HepG2 (cell line): Measurements from ENCODE around the gene RNASE3. TPM values are rescaled to one million over a fixed set of nuclear protein-coding genes. Genes with fewer than 3 reads are reported as not detected.
"Not testable (repeated sequence)": the region's sequence is repeated elsewhere in the genome, so short reads cannot be mapped to it uniquely, and the experiment has no call there.

Experiments used
- ATAC-seq: fragments of 200-7000 bp; cut with Tn5 transposase; 3 replicates; pipeline ENCODE4 v1.9.1; 2020; ENCODE audit warnings: mild to moderate bottlenecking, moderate library complexity
- Bru-seq: library from RNA; stranded (reverse); fragments of 400-500 nt; gene quantifications from one replicate; lab custom pipeline; 2021; lab: Mats Ljungman, UMichigan
- BruChase-seq, 2 experiments: library from RNA; stranded (reverse); fragments of 400-500 nt; gene quantifications; one replicate each; lab custom pipeline; 2021; lab: Mats Ljungman, UMichigan
- BruUV-seq: library from RNA; stranded (reverse); fragments of 400-500 nt; replicated peaks from 2 replicates; lab custom pipeline; 2021; lab: Mats Ljungman, UMichigan
- CTCF ChIA-PET: fragments of 300-600 bp; formaldehyde crosslinking; extraction: SDS; loops from one replicate; lab custom pipeline; 2021; ENCODE audit warnings: low total read pairs, inconsistent platforms, low intra/inter-chr PET ratio; lab: Yijun Ruan, JAX
- POLR2A ChIA-PET: fragments of 350-600 bp; sonication (Branson Sonifier 250); formaldehyde crosslinking; loops from one replicate; lab custom pipeline; 2020; ENCODE audit warnings: antibody characterized with exemption, inconsistent platforms; lab: Yijun Ruan, JAX
- DNase-seq: peaks from one replicate; pipeline ENCODE4 v3.0.0-alpha.2; 2015; ENCODE audit warnings: low spot score
- FAIRE-seq: peaks from 3 replicates; lab custom pipeline; 2011; peaks lifted over from hg19 to GRCh38; lab: Jason Lieb, UNC
- H2AFZ ChIP-seq: one replicate; pipeline ENCODE4 v1.6.1; 2011; ENCODE audit warnings: low read length, inconsistent platforms
- H3K27ac ChIP-seq: fragments of 300-600 bp; 3 replicates; pipeline ENCODE4 v1.8.0; 2011; ENCODE audit warnings: mixed run types, mild to moderate bottlenecking, mixed read lengths, low read length, inconsistent platforms; ENCODE audit not compliant: insufficient read depth; ENCODE audit errors: extremely low read length
- H3K27me3 ChIP-seq, 2 experiments: fragments of 200-600 bp in 1 of 2; 2 replicates in 1 of 2; 3 replicates in 1 of 2; pipeline versions ENCODE4 v1.6.0 to v1.8.0; 2011; ENCODE audit warnings: low read length in 2 of 2, mild to moderate bottlenecking in 2 of 2, moderate library complexity in 2 of 2, inconsistent platforms in 1 of 2; ENCODE audit not compliant: insufficient read depth in 2 of 2, control insufficient read depth in 1 of 2
- H3K36me3 ChIP-seq, 2 experiments: fragments of 200-600 bp in 1 of 2; replicated peaks in 1 of 2; 2 replicates in 1 of 2; 3 replicates in 1 of 2; pipeline versions ENCODE4 v1.5.1 to v1.8.0; 2011; ENCODE audit warnings: low read length in 2 of 2, inconsistent platforms in 1 of 2; ENCODE audit not compliant: insufficient read depth in 2 of 2, control insufficient read depth in 1 of 2
- H3K4me1 ChIP-seq: 2 replicates; pipeline ENCODE4 v1.5.1; 2012; ENCODE audit warnings: low read length, inconsistent platforms; ENCODE audit not compliant: insufficient read depth
- H3K4me2 ChIP-seq: 2 replicates; pipeline ENCODE4 v1.6.0; 2011; ENCODE audit warnings: low read depth, low read length, inconsistent platforms
- H3K4me3 ChIP-seq, 3 experiments: fragments of 200-600 bp in 1 of 3; sonication (generic), shearing (Covaris generic) in 1 of 3; replicated peaks in 1 of 3; 2 replicates each; pipeline ENCODE4 v1.5.1; 2011 to 2016; ENCODE audit warnings: low read length in 3 of 3, inconsistent platforms in 2 of 3, low read depth in 2 of 3, mild to moderate bottlenecking in 2 of 3, control low read depth in 1 of 3, mixed read lengths in 1 of 3; ENCODE audit not compliant: insufficient read depth in 1 of 3
- H3K79me2 ChIP-seq: one replicate; pipeline ENCODE4 v1.6.1; 2011; ENCODE audit warnings: low read length, inconsistent platforms; ENCODE audit not compliant: insufficient read depth
- H3K9ac ChIP-seq: 2 replicates; pipeline ENCODE4 v1.6.0; 2011; ENCODE audit warnings: mild to moderate bottlenecking, low read depth, low read length, inconsistent platforms; ENCODE audit not compliant: insufficient read depth
- H3K9me3 ChIP-seq: 2 replicates; pipeline ENCODE4 v1.5.1; 2012; ENCODE audit warnings: mild to moderate bottlenecking, low read length
- H4K20me1 ChIP-seq: 2 replicates; pipeline ENCODE4 v1.6.0; 2011; ENCODE audit warnings: inconsistent platforms, mild to moderate bottlenecking, low read length, moderate library complexity; ENCODE audit not compliant: insufficient read depth
- E2F2 ChIP-seq: sonication (generic); formaldehyde crosslinking; IDR thresholded peaks from 2 replicates; pipeline ENCODE4 v1.4.0; 2020; ENCODE audit warnings: missing genetic modification reagents, borderline replicate concordance
- MTA3 ChIP-seq: sonication (generic); formaldehyde crosslinking; IDR thresholded peaks from 2 replicates; pipeline ENCODE4 v1.4.0; 2020; ENCODE audit warnings: missing genetic modification reagents
- PRDM10 ChIP-seq: sonication (generic); formaldehyde crosslinking; IDR thresholded peaks from 2 replicates; pipeline ENCODE4 v1.4.0; 2020; ENCODE audit warnings: low read depth, missing genetic modification reagents
- SETDB1 ChIP-seq: sonication (generic); formaldehyde crosslinking; IDR thresholded peaks from 2 replicates; pipeline ENCODE4 v1.5.1; 2020; ENCODE audit warnings: missing genetic modification reagents, mild to moderate bottlenecking, borderline replicate concordance
- ZNF615 ChIP-seq: sonication (generic); formaldehyde crosslinking; IDR thresholded peaks from 2 replicates; pipeline ENCODE4 v1.5.0; 2020; ENCODE audit warnings: mild to moderate bottlenecking, missing genetic modification reagents, borderline replicate concordance
- ZNF724P ChIP-seq: sonication (generic); formaldehyde crosslinking; IDR thresholded peaks from 2 replicates; pipeline ENCODE4 v1.8.0; 2022; ENCODE audit warnings: missing genetic modification reagents, borderline replicate concordance
- WGBS: methylation state at CpG from one replicate; pipeline ENCODE4 v1.1.6; 2017; ENCODE audit warnings: low lambda C conversion rate; 5-methylcytosine and 5-hydroxymethylcytosine counted together
- in situ Hi-C: cut with HindIII; loops from 2 replicates; pipeline ENCODE4 v1.10.0; 2017; ENCODE audit warnings: low pct_unique_long_range_greater_than_20kb; ENCODE audit not compliant: extremely low pct_ligation_motif_present
- intact Hi-C: fragments of 100-400 bp; cut with micrococcal nuclease; formaldehyde crosslinking; loops from one replicate; pipeline ENCODE4 v1.10.0; 2022; ENCODE audit not compliant: unreplicated experiment
- long read RNA-seq, 2 experiments: library from RNA in 1 of 2; library from polyadenylated mRNA in 1 of 2; stranded (forward) in 1 of 2; unstranded in 1 of 2; transcript quantifications; one replicate each; pipeline ENCODE4 v2.0.0, GENCODE V29; 2019 to 2022
- polyA minus RNA-seq, 3 experiments: library from RNA; depleted of rRNA, polyadenylated mRNA; stranded (reverse); fragments of >200 nt; gene quantifications; 2 replicates each; pipeline ENCODE4 v1.2.3, GENCODE V29; 2011; ENCODE audit warnings: low replicate concordance in 1 of 3
- polyA plus RNA-seq, 8 experiments: library from polyadenylated mRNA; depleted of rRNA in 3 of 8; stranded (reverse) in 7 of 8; unstranded in 1 of 8; fragments of >200 nt; fragmentation: Illumina TruSeq in 4 of 8; extraction: Trizol in 4 of 8; gene quantifications; 2 replicates each; pipeline versions ENCODE4 v1.2.1 to v1.2.3, GENCODE V29; 2011 to 2016; ENCODE audit warnings: low read depth in 4 of 8, missing spikeins in 1 of 8, mixed read lengths in 1 of 8; ENCODE audit not compliant: insufficient read depth in 1 of 8
- total RNA-seq, 5 experiments: library from RNA; depleted of rRNA; stranded (reverse); fragments of >200 nt; fragmentation: Illumina TruSeq; extraction: Trizol; gene quantifications; 2 replicates each; pipeline ENCODE4 v1.2.3, GENCODE V29; 2016; ENCODE audit warnings: low read depth in 1 of 5

RNASE3 gene
- total RNA-seq (2016; rRNA removed; fragmentation: Illumina TruSeq; extraction: Trizol) = not detected in 2 replicates
- total RNA-seq (2016; cell fraction: cytosol; rRNA removed; fragmentation: Illumina TruSeq; extraction: Trizol; ENCODE audit: low read depth) = not detected in 2 replicates
- not detected in 2 replicates for total RNA-seq (2016; cell fraction: insoluble cytoplasmic fraction; rRNA removed; fragmentation: Illumina TruSeq; extraction: Trizol)
- not detected in 2 replicates for total RNA-seq (2016; cell fraction: membrane; rRNA removed; fragmentation: Illumina TruSeq; extraction: Trizol)
- total RNA-seq (2016; cell fraction: nucleus; rRNA removed; fragmentation: Illumina TruSeq; extraction: Trizol) = not detected in 2 replicates
- not detected in 2 replicates for polyA plus RNA-seq (2011; rRNA removed)
- polyA plus RNA-seq (2011; cell fraction: cytosol; rRNA removed) = not detected in 2 replicates
- not detected in 2 replicates for polyA plus RNA-seq (2011; cell fraction: nucleus; rRNA removed)
- not detected in 2 replicates for polyA plus RNA-seq (2012)
- polyA plus RNA-seq (2016; cell fraction: cytosol; fragmentation: Illumina TruSeq; extraction: Trizol; ENCODE audit: low read depth) = not detected in 2 replicates
- polyA plus RNA-seq (2016; cell fraction: insoluble cytoplasmic fraction; fragmentation: Illumina TruSeq; extraction: Trizol; ENCODE audit: low read depth) = not detected in 2 replicates
- polyA plus RNA-seq (2016; cell fraction: membrane; fragmentation: Illumina TruSeq; extraction: Trizol; ENCODE audit: low read depth) = not detected in 2 replicates
- not detected in 2 replicates for polyA plus RNA-seq (2016; cell fraction: nucleus; fragmentation: Illumina TruSeq; extraction: Trizol; ENCODE audit: insufficient read depth, low read depth)
- polyA minus RNA-seq (2011; rRNA and poly(A)+ RNA removed; ENCODE audit: low replicate concordance) = not detected in 2 replicates
- not detected in 2 replicates for polyA minus RNA-seq (2011; cell fraction: cytosol; rRNA and poly(A)+ RNA removed)
- polyA minus RNA-seq (2011; cell fraction: nucleus; rRNA and poly(A)+ RNA removed) = not detected in 2 replicates
- Bru-seq, nascent RNA = not detected
- BruChase-seq, experiment 1, labeled RNA remaining after a 6-hour chase = not detected
- BruChase-seq, experiment 2, labeled RNA remaining after a 2-hour chase = not detected
- long read RNA-seq, experiment 1 = 0 reads
- long read RNA-seq, experiment 2 = 0 reads

DNA sequence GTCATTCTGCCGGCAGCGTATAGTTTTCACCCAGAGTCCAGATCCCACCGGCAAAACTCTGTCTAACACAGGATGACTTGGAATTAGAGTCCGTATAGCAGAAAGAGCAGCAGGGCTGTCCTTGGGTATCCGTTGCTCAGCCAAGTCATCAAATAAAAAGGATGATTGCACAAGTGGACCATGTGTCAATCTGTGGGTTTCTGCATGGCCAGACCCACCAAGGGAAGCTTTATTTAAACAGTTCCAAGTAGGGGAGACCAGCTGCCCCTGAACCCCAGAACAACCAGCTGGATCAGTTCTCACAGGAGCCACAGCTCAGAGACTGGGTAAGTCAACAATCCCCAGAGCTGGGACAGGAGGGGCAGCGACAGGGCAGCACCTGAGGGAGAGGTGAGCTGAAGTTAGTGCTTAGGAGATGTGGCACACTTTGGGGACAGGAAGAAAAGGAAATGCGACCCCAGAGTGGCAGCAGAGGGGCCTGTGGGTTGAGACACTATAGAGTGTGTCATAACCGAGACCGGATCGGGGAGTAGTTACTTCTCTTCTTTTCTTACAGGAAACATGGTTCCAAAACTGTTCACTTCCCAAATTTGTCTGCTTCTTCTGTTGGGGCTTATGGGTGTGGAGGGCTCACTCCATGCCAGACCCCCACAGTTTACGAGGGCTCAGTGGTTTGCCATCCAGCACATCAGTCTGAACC lies at the start of gene RNASE3:
Gene RNASE3 (plus strand): TSS at position 260 of the 700 bp plus-strand sequence. CDS start 302 bp downstream, at position 562.
- peak; percentile 33; the same call in 1 of the 3 replicates for ATAC-seq

DNA sequence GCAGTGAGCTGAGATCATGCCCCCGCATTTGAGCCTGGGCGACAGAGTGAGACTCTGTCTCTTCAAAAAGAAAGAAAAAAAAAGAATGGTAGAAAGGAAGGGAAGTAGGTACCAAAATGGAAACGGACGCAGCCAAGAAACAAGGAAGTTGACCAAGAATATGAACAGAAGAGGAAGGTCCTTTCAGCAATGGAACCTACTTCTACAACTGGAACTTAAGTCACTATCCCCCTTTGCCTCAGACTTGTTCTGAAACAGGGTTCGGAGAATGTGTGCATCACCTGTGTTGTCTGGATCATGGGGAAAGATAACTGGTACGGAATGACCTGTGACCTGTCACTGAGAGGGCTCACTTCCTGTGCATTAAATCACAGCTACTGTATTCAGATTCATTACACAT lies 44.6 kb upstream of the RNASE3 start:
- FAIRE-seq = no peak

More for the DNA sequence above, at the start of gene RNASE3:
- H3K4me1 ChIP-seq, H3K4me2 ChIP-seq, H4K20me1 ChIP-seq, H3K36me3 ChIP-seq, in situ Hi-C loops, H3K4me3 ChIP-seq, H3K9ac ChIP-seq, DNase-seq, H3K79me2 ChIP-seq, H3K27ac ChIP-seq, CTCF ChIA-PET, FAIRE-seq, H2AFZ ChIP-seq, POLR2A ChIA-PET, intact Hi-C loops, BruUV-seq, H3K9me3 ChIP-seq: not testable (repeated sequence)
- WGBS = 28% methylated on average over 11 of the region's 11 CpGs
- H3K27me3 ChIP-seq = peaks cover 1 to 22% of the 10 kb centered on the region in 2 experiments; a peak in 4 of 5 replicates

More for the DNA sequence above, 44.6 kb upstream of the RNASE3 start:
- no peak for DNase-seq
- H3K4me3 ChIP-seq = no peak overlapping the region
- H3K27me3 ChIP-seq = peaks cover 0 to 4% of the 10 kb centered on the region in 2 experiments; a peak in 1 of 5 replicates
- no peaks in the 10 kb centered on the region for H3K9me3 ChIP-seq
- no peaks in the 10 kb centered on the region for H3K79me2 ChIP-seq
- no peak for ATAC-seq
- no TSS peak for BruUV-seq
- WGBS = 74% methylated on average over 6 of the region's 6 CpGs
- intact Hi-C loops = no loop called here
- peaks cover 13% of the 10 kb centered on the region for H3K4me1 ChIP-seq
- H2AFZ ChIP-seq = no peak overlapping the region
- H4K20me1 ChIP-seq = no peaks in the 10 kb centered on the region
- in situ Hi-C loops = no loop called here
- H3K4me2 ChIP-seq = no peak overlapping the region
- H3K9ac ChIP-seq = no peak overlapping the region
- no peak overlapping the region for H3K27ac ChIP-seq
- TF ChIP-seq ZNF615 (no peak), SETDB1 (CRISPR knock-in tag) (no peak), MTA3 (CRISPR knock-in tag) (no peak), ZNF724P (no peak), PRDM10 (no peak), E2F2 (no peak)
- H3K36me3 ChIP-seq = no peaks in the 10 kb centered on the region
- CTCF ChIA-PET = no interaction called here
- POLR2A ChIA-PET = interaction anchor here (0.7 kb wide), 1 partner anchor 10 kb away, joined by 4 read pairs; no protein-coding TSS in a partner anchor
